Keratinocyte (primary cell): ENCODE results near the gene KTI12. TPM values are rescaled to one million over a fixed set of nuclear protein-coding genes. Genes with fewer than 3 reads are reported as not detected.
"Not testable (repeated sequence)": the region's sequence is repeated elsewhere in the genome, so short reads cannot be mapped to it uniquely, and the experiment has no call there.

Source experiments
- DNase-seq: peaks from one replicate; pipeline ENCODE4 v3.0.0-alpha.2; 2011; ENCODE audit warnings: low read depth, missing footprints, low spot score
- FAIRE-seq: peaks from 2 replicates; lab custom pipeline; 2011; peaks lifted over from hg19 to GRCh38; lab: Jason Lieb, UNC
- H2AFZ ChIP-seq: 2 replicates; pipeline ENCODE4 v1.6.0; 2012; ENCODE audit warnings: low read length, control low read depth, inconsistent platforms; ENCODE audit not compliant: control insufficient read depth
- H3K27ac ChIP-seq: 2 replicates; pipeline ENCODE4 v1.5.1; 2011; ENCODE audit warnings: low read length; ENCODE audit not compliant: control insufficient read depth, insufficient read depth
- H3K27me3 ChIP-seq: 3 replicates; pipeline ENCODE4 v1.6.0; 2011; ENCODE audit warnings: low read length; ENCODE audit not compliant: control insufficient read depth, insufficient read depth; ENCODE audit errors: extremely low read depth
- H3K36me3 ChIP-seq, 2 experiments: 2 replicates in 1 of 2; 3 replicates in 1 of 2; pipeline ENCODE4 v1.5.1; 2011; ENCODE audit warnings: low read length in 2 of 2, mild to moderate bottlenecking in 1 of 2; ENCODE audit not compliant: control insufficient read depth in 2 of 2, insufficient read depth in 2 of 2; ENCODE audit errors: extremely low read depth in 1 of 2
- H3K4me1 ChIP-seq: 3 replicates; pipeline ENCODE4 v1.5.1; 2011; ENCODE audit warnings: low read length; ENCODE audit not compliant: control insufficient read depth, insufficient read depth; ENCODE audit errors: extremely low read depth
- H3K4me2 ChIP-seq: 3 replicates; pipeline ENCODE4 v1.6.0; 2011; ENCODE audit warnings: low read depth, low read length; ENCODE audit not compliant: control insufficient read depth, insufficient read depth; ENCODE audit errors: extremely low read depth
- H3K4me3 ChIP-seq, 3 experiments: fragments of 200-600 bp in 1 of 3; sonication (generic) in 1 of 3; 2 replicates in 2 of 3; 3 replicates in 1 of 3; pipeline ENCODE4 v1.5.1; 2011 to 2016; ENCODE audit warnings: low read length in 3 of 3, mild to moderate bottlenecking in 3 of 3, control low read depth in 2 of 3, inconsistent platforms in 1 of 3, low read depth in 1 of 3, mixed read lengths in 1 of 3, mixed run types in 1 of 3, moderate library complexity in 1 of 3; ENCODE audit not compliant: control insufficient read depth in 2 of 3, insufficient read depth in 2 of 3; ENCODE audit errors: extremely low read depth in 1 of 3
- H3K79me2 ChIP-seq: 2 replicates; pipeline ENCODE4 v1.6.0; 2012; ENCODE audit warnings: low read length; ENCODE audit not compliant: control insufficient read depth, insufficient read depth
- H3K9ac ChIP-seq: 3 replicates; pipeline ENCODE4 v1.6.0; 2011; ENCODE audit warnings: low read length; ENCODE audit not compliant: control insufficient read depth, insufficient read depth; ENCODE audit errors: extremely low read depth
- H3K9me1 ChIP-seq: 3 replicates; pipeline ENCODE4 v1.6.0; 2011; ENCODE audit warnings: low read length; ENCODE audit not compliant: control insufficient read depth, insufficient read depth; ENCODE audit errors: extremely low read depth
- H3K9me3 ChIP-seq: 2 replicates; pipeline ENCODE4 v1.5.1; 2012; ENCODE audit warnings: low read depth, low read length; ENCODE audit not compliant: control insufficient read depth
- H4K20me1 ChIP-seq: 3 replicates; pipeline ENCODE4 v1.6.0; 2011; ENCODE audit warnings: low read length; ENCODE audit not compliant: control insufficient read depth, insufficient read depth; ENCODE audit errors: extremely low read depth
- EZH2 ChIP-seq: IDR thresholded peaks from one replicate; pipeline ENCODE4 v1.6.1; 2012; ENCODE audit warnings: inconsistent platforms, mild to moderate bottlenecking, low read length, moderate library complexity
- dilution Hi-C: fragments of 300-500 bp; cut with MboI; formaldehyde crosslinking; loops from one replicate; pipeline ENCODE4 v1.7.0; 2020; ENCODE audit warnings: low sequenced_read_pairs; ENCODE audit not compliant: extremely low pct_ligation_motif_present
- polyA plus RNA-seq, 5 experiments: library from polyadenylated mRNA; depleted of rRNA in 3 of 5; stranded (reverse) in 3 of 5; stranded (forward) in 1 of 5; unstranded in 1 of 5; fragments of >200 nt; gene quantifications; 1 replicate in 1 of 5; 2 replicates in 3 of 5; 3 replicates in 1 of 5; pipeline versions ENCODE4 v1.2.1 to v1.2.3, GENCODE V29; 2011 to 2012; ENCODE audit warnings: missing spikeins in 2 of 5, low read depth in 1 of 5, low replicate concordance in 1 of 5
- TF ChIP-seq, protein P1 (sequence below), 3 experiments: IDR thresholded peaks in 1 of 3; conservative IDR thresholded peaks in 1 of 3; optimal IDR thresholded peaks in 1 of 3; 2 replicates in 2 of 3; 3 replicates in 1 of 3; pipeline versions ENCODE3 to v1.5.1; 2011; ENCODE audit warnings: low read length in 3 of 3, mild to moderate bottlenecking in 3 of 3, moderate library complexity in 2 of 3, control low read depth in 1 of 3, inconsistent platforms in 1 of 3; ENCODE audit not compliant: insufficient read depth in 2 of 3; ENCODE audit errors: extremely low read depth in 1 of 3

Gene KTI12
- polyA plus RNA-seq, 1 donor (not counting 4 experiments of a cell fraction or from before 2014, with no cell fraction given), result 8.1 TPM

DNA sequence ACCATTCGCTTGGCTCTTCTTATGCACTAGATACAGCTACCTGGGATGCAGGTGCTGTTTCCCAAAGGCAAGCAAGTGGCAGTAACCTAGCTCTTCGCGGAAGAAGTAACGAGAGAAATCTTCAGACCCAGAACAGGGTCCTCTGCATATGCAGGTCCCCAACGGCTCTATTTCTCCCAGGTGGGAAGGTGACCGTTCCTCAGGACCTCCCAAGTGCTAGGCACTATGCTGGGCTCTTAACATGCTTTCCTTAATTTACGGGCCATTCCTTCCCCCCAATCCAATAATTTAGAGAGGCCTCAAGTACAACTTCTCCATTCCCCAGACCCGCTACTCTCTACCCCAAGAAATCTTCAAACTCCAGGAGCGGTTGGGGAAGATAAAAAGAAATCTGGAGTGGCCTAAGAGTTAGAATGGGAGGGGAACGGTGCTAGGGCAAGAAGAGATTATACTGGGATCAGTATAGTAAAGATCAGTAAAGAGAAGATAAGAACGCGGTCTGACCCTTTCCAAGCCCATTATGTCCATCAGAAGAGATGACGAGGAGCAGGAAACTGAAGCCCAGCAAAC is 21.0 kb upstream of the KTI12 start:
- H3K9me1 ChIP-seq, result no peaks in the 10 kb centered on the region
- TF ChIP-seq, protein P1, sequence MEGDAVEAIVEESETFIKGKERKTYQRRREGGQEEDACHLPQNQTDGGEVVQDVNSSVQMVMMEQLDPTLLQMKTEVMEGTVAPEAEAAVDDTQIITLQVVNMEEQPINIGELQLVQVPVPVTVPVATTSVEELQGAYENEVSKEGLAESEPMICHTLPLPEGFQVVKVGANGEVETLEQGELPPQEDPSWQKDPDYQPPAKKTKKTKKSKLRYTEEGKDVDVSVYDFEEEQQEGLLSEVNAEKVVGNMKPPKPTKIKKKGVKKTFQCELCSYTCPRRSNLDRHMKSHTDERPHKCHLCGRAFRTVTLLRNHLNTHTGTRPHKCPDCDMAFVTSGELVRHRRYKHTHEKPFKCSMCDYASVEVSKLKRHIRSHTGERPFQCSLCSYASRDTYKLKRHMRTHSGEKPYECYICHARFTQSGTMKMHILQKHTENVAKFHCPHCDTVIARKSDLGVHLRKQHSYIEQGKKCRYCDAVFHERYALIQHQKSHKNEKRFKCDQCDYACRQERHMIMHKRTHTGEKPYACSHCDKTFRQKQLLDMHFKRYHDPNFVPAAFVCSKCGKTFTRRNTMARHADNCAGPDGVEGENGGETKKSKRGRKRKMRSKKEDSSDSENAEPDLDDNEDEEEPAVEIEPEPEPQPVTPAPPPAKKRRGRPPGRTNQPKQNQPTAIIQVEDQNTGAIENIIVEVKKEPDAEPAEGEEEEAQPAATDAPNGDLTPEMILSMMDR (optimal IDR thresholded peaks at IDR 0.05 in 1 of 3, IDR thresholded peaks at IDR 0.05 in 1 of 3, conservative IDR thresholded peaks at IDR 0.05 in 1 of 3; ENCODE audit: extremely low read depth in 1 of 3, insufficient read depth in 2 of 3, low read length in 3 of 3), result no peak
- no peak for TF ChIP-seq EZH2
- H3K4me1 ChIP-seq, result peaks cover 25% of the 10 kb centered on the region
- no peaks in the 10 kb centered on the region for H4K20me1 ChIP-seq
- DNase-seq (no peak), FAIRE-seq (no peak)
- peak overlapping the region; percentile 79 for H3K4me2 ChIP-seq
- H3K36me3 ChIP-seq, result peaks cover 0 to 3% of the 10 kb centered on the region in 2 experiments
- dilution Hi-C loops, result no loop called here
- H3K27ac ChIP-seq, result peak overlapping the region; percentile 93
- no peaks in the 10 kb centered on the region for H3K27me3 ChIP-seq
- H3K9ac ChIP-seq, result peak overlapping the region; percentile 85
- H2AFZ ChIP-seq, result peak overlapping the region; percentile 76
- H3K9me3 ChIP-seq, result no peaks in the 10 kb centered on the region
- peak overlapping the region; percentile 70 to 96 (median 87) for H3K4me3 ChIP-seq
- peaks cover 44% of the 10 kb centered on the region for H3K79me2 ChIP-seq

DNA sequence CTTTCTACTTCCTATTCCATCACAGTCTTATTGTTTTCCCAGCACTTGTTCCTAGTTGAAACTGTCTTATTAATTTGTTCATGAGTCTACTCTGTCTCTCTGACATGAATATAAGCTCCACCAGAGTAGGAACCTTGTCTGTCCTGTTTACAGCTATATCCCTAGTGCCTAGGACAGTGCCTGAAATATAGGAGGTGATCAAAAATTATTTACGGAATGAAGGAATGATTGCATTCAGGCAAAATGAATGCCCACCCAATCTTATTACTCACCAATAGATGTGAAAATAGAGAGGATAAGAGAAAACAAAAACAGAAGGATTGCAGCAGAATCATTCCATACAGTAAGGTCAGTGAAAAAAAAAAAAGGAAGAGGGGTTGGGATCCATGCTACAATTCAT is 20.3 kb upstream of the KTI12 start:
- Histone ChIP-seq H3K4me2 (peak overlapping the region; percentile 79), H3K4me3 (peak overlapping the region; percentile 70 to 96 (median 87)), H3K9me1 (no peaks in the 10 kb centered on the region), H3K36me3 (peaks cover 0 to 3% of the 10 kb centered on the region in 2 experiments), H3K4me1 (peaks cover 18% of the 10 kb centered on the region), H3K27me3 (no peaks in the 10 kb centered on the region), H2AFZ (no peak overlapping the region), H4K20me1 (no peaks in the 10 kb centered on the region), H3K9me3 (no peaks in the 10 kb centered on the region), H3K79me2 (peaks cover 41% of the 10 kb centered on the region), H3K27ac (no peak overlapping the region), H3K9ac (peak overlapping the region; percentile 85)
- TF ChIP-seq, protein P1 (optimal IDR thresholded peaks at IDR 0.05 in 1 of 3, IDR thresholded peaks at IDR 0.05 in 1 of 3, conservative IDR thresholded peaks at IDR 0.05 in 1 of 3; ENCODE audit: extremely low read depth in 1 of 3, insufficient read depth in 2 of 3, low read length in 3 of 3), result no peak
- no peak for TF ChIP-seq EZH2
- dilution Hi-C loops, result no loop called here
- DNase-seq, result no peak
- no peak for FAIRE-seq

DNA sequence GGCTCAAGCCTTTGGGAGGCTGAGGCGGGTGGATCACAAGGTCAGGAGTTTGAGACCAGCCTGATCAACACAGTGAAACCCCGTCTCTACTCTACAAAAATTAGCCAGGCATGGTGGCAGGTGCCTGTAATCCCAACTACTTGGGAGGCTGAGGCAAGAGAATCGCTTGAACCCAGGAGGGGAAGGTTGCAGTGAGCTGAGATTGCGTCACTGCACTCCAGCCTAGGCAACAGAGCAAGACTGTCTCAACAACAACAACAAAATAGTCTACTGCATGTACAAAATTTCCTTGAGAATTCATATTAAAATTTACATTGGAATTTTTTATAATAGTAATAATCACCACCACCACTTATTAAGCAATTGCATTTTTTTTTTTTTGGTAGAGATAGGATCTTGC is 15.7 kb upstream of the KTI12 start:
- H3K4me1 ChIP-seq, dilution Hi-C loops, DNase-seq, H3K27me3 ChIP-seq, H4K20me1 ChIP-seq, H2AFZ ChIP-seq, H3K4me3 ChIP-seq, H3K9me3 ChIP-seq, H3K36me3 ChIP-seq, H3K9me1 ChIP-seq, FAIRE-seq, H3K4me2 ChIP-seq, H3K9ac ChIP-seq, H3K27ac ChIP-seq: not testable (repeated sequence)
- H3K79me2 ChIP-seq, result peaks cover 19% of the 10 kb centered on the region

- FAIRE-seq, H3K36me3 ChIP-seq, H3K9me3 ChIP-seq, H4K20me1 ChIP-seq, H2AFZ ChIP-seq, dilution Hi-C loops, H3K9ac ChIP-seq, DNase-seq, H3K9me1 ChIP-seq, H3K4me1 ChIP-seq, H3K4me2 ChIP-seq, H3K4me3 ChIP-seq, H3K27ac ChIP-seq, H3K27me3 ChIP-seq: not testable (repeated sequence)
- H3K79me2 ChIP-seq, result peaks cover 14% of the 10 kb centered on the region
These were observed 12.1 kb upstream of the KTI12 start for GRCh38 chr1:52045666-52046195.
